ENCODE measurements around the gene ZNF428.

Gene ZNF428

DNA sequence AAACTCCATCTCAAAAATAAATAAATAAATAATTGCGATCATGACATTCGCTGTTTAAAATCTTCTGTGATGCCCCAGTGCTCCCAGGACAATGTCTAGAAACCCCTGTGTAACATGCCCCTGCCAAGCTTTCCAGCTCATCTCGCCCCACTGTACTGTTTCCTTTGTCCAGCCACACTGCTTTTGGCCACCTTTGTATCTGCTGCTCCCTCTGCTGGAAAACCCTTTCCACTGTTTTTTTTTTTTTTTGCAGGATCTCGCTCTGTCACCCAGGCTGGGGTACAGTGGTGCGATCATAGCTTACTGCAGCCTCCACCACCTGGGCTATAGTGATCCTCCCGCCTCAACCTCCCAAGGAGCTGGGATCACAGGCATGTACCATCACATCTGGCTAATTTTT lies 43.1 kb upstream of the ZNF428 start:
- Histone ChIP-seq H3K36me3 (peaks cover 99% of the 10 kb centered on the region), H3K4me3 (ENCODE audit: low read depth in 1 of 2, low read length in 1 of 2) (no peak overlapping the region), H3K27ac (peak overlapping the region; percentile 24), H3K27me3 (no peaks in the 10 kb centered on the region), H3K9me3 (peaks cover 8% of the 10 kb centered on the region), H3K4me1 (ENCODE audit: control insufficient read depth in 1 of 2, insufficient read depth in 1 of 2, low read depth in 1 of 2, low read length in 1 of 2) (peaks cover 39 to 47% of the 10 kb centered on the region in 2 experiments)
- TF ChIP-seq, protein P1, sequence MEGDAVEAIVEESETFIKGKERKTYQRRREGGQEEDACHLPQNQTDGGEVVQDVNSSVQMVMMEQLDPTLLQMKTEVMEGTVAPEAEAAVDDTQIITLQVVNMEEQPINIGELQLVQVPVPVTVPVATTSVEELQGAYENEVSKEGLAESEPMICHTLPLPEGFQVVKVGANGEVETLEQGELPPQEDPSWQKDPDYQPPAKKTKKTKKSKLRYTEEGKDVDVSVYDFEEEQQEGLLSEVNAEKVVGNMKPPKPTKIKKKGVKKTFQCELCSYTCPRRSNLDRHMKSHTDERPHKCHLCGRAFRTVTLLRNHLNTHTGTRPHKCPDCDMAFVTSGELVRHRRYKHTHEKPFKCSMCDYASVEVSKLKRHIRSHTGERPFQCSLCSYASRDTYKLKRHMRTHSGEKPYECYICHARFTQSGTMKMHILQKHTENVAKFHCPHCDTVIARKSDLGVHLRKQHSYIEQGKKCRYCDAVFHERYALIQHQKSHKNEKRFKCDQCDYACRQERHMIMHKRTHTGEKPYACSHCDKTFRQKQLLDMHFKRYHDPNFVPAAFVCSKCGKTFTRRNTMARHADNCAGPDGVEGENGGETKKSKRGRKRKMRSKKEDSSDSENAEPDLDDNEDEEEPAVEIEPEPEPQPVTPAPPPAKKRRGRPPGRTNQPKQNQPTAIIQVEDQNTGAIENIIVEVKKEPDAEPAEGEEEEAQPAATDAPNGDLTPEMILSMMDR (IDR thresholded peaks at IDR 0.05) = no peak

DNA sequence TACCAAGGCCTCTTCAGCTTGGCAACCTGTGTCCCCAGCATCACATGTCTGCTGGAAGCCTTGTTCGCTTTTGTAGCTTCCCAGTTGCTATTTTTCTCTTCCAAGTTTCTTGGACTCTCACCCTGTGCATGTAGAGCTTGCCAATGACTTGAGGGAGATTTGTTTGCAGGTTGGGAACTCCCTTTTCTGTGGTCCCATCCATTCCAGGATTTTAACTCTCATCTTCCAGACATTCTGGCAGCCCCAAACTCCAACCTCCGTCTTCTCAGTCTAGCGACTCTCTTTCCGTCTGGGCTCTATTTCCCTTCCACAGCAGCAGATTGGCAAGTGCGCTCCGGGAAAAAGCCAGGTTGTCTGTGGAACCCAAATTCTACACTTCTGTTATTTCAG lies 41.5 kb upstream of the ZNF428 start:
- TF ChIP-seq, protein P1 (IDR thresholded peaks at IDR 0.05) = no peak
- Histone ChIP-seq H3K36me3 (peaks cover 99% of the 10 kb centered on the region), H3K27ac (no peak overlapping the region), H3K27me3 (no peaks in the 10 kb centered on the region), H3K4me1 (ENCODE audit: control insufficient read depth in 1 of 2, insufficient read depth in 1 of 2, low read depth in 1 of 2, low read length in 1 of 2) (peaks cover 26 to 32% of the 10 kb centered on the region in 2 experiments), H3K9me3 (peaks cover 3% of the 10 kb centered on the region), H3K4me3 (ENCODE audit: low read depth in 1 of 2, low read length in 1 of 2) (no peak overlapping the region)

DNA sequence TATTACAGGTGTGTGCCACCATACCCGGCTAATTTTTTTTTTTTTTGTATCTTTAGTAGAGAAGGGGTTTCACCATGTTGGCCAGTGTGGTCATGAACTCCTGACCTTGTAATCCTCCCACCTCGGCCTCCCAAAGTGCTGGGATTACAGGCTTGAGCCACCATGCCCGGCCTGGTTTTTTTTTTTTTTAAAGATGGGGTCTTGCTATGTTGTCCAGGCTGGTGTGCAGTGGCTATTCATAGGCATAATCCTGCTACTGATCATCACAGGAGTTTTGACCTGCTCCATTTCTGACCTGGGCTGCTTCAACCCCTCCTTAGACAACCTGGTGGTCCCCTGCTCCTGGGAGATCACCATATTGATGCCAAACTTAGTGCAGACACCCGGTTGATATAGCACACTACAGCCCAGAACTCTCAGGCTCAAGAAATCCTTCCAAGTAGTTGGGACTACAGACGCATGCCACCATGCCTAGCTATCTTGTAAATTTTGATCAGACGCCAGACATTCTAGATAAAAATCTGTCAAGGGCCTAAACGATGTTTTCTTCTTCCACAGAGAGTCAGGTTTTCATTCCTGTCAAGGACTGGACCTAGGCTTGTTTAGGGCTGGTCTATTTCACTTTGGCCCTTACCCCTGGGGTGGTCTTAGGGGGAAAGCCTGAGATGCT lies 41.0 kb upstream of the ZNF428 start:
- Histone ChIP-seq H3K9me3 (peaks cover 8% of the 10 kb centered on the region), H3K27me3 (no peaks in the 10 kb centered on the region), H3K4me1 (ENCODE audit: control insufficient read depth in 1 of 2, insufficient read depth in 1 of 2, low read depth in 1 of 2, low read length in 1 of 2) (peaks cover 20 to 26% of the 10 kb centered on the region in 2 experiments), H3K36me3 (peaks cover 99% of the 10 kb centered on the region), H3K4me3 (ENCODE audit: low read depth in 1 of 2, low read length in 1 of 2) (no peak overlapping the region), H3K27ac (no peak overlapping the region)
- TF ChIP-seq, protein P1 (IDR thresholded peaks at IDR 0.05) = no peak

DNA sequence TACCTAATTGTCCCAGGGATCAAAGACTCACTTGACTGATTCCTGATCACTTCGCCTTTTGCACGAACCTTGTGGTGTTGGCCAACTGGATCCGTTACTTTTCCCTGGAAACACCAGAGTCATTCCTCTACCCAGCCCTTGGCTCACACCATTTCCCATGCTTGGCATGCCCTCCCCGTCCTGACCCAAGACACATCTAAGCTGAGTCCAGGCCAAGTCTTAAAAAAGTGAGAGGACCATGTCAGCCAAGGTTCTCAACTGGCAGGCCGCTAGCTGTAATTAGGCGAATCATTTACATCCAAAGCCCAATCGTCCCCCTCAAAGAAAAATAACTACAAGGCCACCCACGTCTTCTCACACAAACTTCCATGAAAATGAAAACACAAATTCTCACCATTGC lies 39.1 kb upstream of the ZNF428 start:
- no peak overlapping the region for H3K27ac ChIP-seq
- no peak overlapping the region for H3K4me3 ChIP-seq (ENCODE audit: low read depth in 1 of 2, low read length in 1 of 2)
- H3K9me3 ChIP-seq = peaks cover 7% of the 10 kb centered on the region
- no peaks in the 10 kb centered on the region for H3K27me3 ChIP-seq
- H3K36me3 ChIP-seq = peaks cover 99% of the 10 kb centered on the region
- peaks cover under 1 to 8% of the 10 kb centered on the region in 2 experiments for H3K4me1 ChIP-seq (ENCODE audit: control insufficient read depth in 1 of 2, insufficient read depth in 1 of 2, low read depth in 1 of 2, low read length in 1 of 2)
- TF ChIP-seq, protein P1 (IDR thresholded peaks at IDR 0.05) = no peak

DNA sequence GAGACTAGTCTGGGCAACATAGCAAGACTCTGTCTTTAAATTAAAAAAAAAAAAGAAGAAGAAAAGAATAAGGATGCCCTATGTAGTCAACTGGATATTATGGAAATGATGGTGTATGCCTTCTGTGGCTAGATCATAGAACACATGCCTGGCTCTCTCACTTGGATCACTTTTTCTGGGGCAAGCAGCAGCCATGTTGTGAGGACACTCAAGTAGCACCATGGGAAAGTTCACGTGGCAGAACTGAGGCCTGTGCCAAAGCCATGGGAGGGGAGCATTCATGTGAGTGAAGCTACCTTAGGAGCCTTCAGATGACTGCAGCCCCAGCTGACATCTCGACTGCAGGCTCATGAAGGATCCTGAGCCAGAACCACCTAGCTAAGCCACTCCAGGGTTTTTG lies 38.6 kb upstream of the ZNF428 start:
- TF ChIP-seq, protein P1 (IDR thresholded peaks at IDR 0.05) = no peak
- peaks cover 0 to 3% of the 10 kb centered on the region in 2 experiments for H3K4me1 ChIP-seq (ENCODE audit: control insufficient read depth in 1 of 2, insufficient read depth in 1 of 2, low read depth in 1 of 2, low read length in 1 of 2)
- H3K27me3 ChIP-seq = no peaks in the 10 kb centered on the region
- H3K36me3 ChIP-seq = peaks cover 99% of the 10 kb centered on the region
- no peak overlapping the region for H3K4me3 ChIP-seq (ENCODE audit: low read depth in 1 of 2, low read length in 1 of 2)
- H3K27ac ChIP-seq = no peak overlapping the region
- H3K9me3 ChIP-seq = peaks cover 7% of the 10 kb centered on the region

Data from neutrophil (primary cell).